ENCODE data around the gene ZNF274.

The ZNF274 gene

DNA sequence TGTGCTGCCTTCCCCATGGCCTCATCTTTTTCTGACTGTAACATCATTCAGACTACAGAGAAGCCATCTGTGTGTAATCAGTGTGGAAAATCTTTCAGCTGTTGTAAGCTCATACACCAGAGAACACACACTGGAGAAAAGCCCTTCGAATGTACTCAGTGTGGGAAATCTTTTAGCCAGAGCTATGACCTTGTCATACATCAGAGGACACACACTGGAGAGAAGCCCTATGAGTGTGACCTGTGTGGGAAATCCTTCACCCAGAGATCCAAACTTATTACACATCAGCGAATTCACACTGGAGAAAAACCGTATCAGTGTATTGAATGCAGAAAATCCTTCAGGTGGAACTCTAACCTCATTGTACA lies 78.7 kb downstream of the ZNF274 start:
- Histone ChIP-seq H3K27ac (no peak overlapping the region), H3K4me3 (peak overlapping the region; percentile 38)
- DNase-seq (ENCODE audit: low spot score): no peak
- TF ChIP-seq, protein P1, sequence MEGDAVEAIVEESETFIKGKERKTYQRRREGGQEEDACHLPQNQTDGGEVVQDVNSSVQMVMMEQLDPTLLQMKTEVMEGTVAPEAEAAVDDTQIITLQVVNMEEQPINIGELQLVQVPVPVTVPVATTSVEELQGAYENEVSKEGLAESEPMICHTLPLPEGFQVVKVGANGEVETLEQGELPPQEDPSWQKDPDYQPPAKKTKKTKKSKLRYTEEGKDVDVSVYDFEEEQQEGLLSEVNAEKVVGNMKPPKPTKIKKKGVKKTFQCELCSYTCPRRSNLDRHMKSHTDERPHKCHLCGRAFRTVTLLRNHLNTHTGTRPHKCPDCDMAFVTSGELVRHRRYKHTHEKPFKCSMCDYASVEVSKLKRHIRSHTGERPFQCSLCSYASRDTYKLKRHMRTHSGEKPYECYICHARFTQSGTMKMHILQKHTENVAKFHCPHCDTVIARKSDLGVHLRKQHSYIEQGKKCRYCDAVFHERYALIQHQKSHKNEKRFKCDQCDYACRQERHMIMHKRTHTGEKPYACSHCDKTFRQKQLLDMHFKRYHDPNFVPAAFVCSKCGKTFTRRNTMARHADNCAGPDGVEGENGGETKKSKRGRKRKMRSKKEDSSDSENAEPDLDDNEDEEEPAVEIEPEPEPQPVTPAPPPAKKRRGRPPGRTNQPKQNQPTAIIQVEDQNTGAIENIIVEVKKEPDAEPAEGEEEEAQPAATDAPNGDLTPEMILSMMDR (IDR thresholded peaks at IDR 0.05): no peak

- no peak for DNase-seq (ENCODE audit: low spot score)
- no peak overlapping the region for H3K27ac ChIP-seq
- peak overlapping the region; percentile 46 for H3K4me3 ChIP-seq
- TF ChIP-seq, protein P1 (IDR thresholded peaks at IDR 0.05): no peak
Measured at GRCh38 chr19:58261968-58262921, 79.4 kb downstream of the ZNF274 start.

DNA sequence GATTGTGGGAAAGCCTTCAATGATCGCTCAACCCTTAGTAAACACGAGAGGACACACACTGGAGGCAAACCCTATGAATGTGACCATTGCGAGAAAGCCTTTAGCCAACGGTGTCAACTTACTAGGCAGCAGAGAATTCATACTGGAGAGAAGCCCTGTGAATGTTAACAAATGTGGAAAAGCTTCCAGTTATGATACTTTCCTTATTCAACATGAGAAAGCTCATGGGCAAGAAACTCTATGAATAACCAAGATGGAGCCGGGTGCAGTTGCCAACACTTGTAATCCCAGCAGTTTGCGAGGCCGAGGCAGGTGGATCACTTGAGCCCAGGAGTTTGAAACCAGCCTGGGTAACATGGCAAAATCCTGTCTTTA lies 80.0 kb downstream of the ZNF274 start:
- no peak overlapping the region for H3K27ac ChIP-seq
- no peak for DNase-seq (ENCODE audit: low spot score)
- TF ChIP-seq, protein P1 (IDR thresholded peaks at IDR 0.05): no peak
- peak overlapping the region; percentile 46 for H3K4me3 ChIP-seq

Data from coronary artery (tissue), 2 donors.